BLaER1 (cell line): ENCODE data around the gene YY1AP1.
"Not testable (repeated sequence)": the region's sequence is repeated elsewhere in the genome, so short reads cannot be mapped to it uniquely, and the experiment has no call there.

Experiments used
- H3K27ac ChIP-seq: shearing (Covaris generic); formaldehyde crosslinking; 2 replicates; pipeline ENCODE4 v1.8.1; 2022
- H3K27me3 ChIP-seq: shearing (Covaris generic); formaldehyde crosslinking; 2 replicates; pipeline ENCODE4 v1.8.1; 2022
- H3K36me3 ChIP-seq: shearing (Covaris generic); formaldehyde crosslinking; 2 replicates; pipeline ENCODE4 v1.8.1; 2022
- H3K4me1 ChIP-seq: shearing (Covaris generic); formaldehyde crosslinking; 2 replicates; pipeline ENCODE4 v1.8.1; 2022
- H3K4me2 ChIP-seq: shearing (Covaris generic); formaldehyde crosslinking; 2 replicates; pipeline ENCODE4 v1.8.1; 2022
- H3K4me3 ChIP-seq: shearing (Covaris generic); formaldehyde crosslinking; 2 replicates; pipeline ENCODE4 v1.8.1; 2022
- H3K9ac ChIP-seq: shearing (Covaris generic); formaldehyde crosslinking; 2 replicates; pipeline ENCODE4 v1.8.1; 2022
- H3K9me3 ChIP-seq: shearing (Covaris generic); formaldehyde crosslinking; 2 replicates; pipeline ENCODE4 v1.8.1; 2022
- H4K20me1 ChIP-seq: shearing (Covaris generic); formaldehyde crosslinking; 2 replicates; pipeline ENCODE4 v1.8.1; 2022
- Cebpa-rat ChIP-seq: shearing (Covaris generic); IDR thresholded peaks from 2 replicates; pipeline ENCODE4 v1.8.1; 2022

Gene YY1AP1

GRCh38 chr1:155671750-155672149 lies 16.8 kb downstream of the YY1AP1 start:
- Histone ChIP-seq H3K9ac (no peak overlapping the region), H3K27me3 (no peaks in the 10 kb centered on the region), H3K4me1 (no peaks in the 10 kb centered on the region), H3K36me3 (peaks cover 99% of the 10 kb centered on the region), H3K9me3 (no peaks in the 10 kb centered on the region), H4K20me1 (peaks cover 31% of the 10 kb centered on the region), H3K27ac (no peak overlapping the region), H3K4me2 (no peak overlapping the region), H3K4me3 (no peak overlapping the region)
- no peak for TF ChIP-seq Cebpa-rat

GRCh38 chr1:155669233-155670162 lies 19.1 kb downstream of the YY1AP1 start:
- H3K4me3 ChIP-seq: no peak overlapping the region
- no peak overlapping the region for H3K27ac ChIP-seq
- no peak for TF ChIP-seq Cebpa-rat
- H3K9me3 ChIP-seq: no peaks in the 10 kb centered on the region
- H3K36me3 ChIP-seq: peaks cover 99% of the 10 kb centered on the region
- H3K4me1 ChIP-seq: no peaks in the 10 kb centered on the region
- H3K27me3 ChIP-seq: no peaks in the 10 kb centered on the region
- H3K9ac ChIP-seq: no peak overlapping the region
- H4K20me1 ChIP-seq: peaks cover 18% of the 10 kb centered on the region
- H3K4me2 ChIP-seq: no peak overlapping the region

DNA sequence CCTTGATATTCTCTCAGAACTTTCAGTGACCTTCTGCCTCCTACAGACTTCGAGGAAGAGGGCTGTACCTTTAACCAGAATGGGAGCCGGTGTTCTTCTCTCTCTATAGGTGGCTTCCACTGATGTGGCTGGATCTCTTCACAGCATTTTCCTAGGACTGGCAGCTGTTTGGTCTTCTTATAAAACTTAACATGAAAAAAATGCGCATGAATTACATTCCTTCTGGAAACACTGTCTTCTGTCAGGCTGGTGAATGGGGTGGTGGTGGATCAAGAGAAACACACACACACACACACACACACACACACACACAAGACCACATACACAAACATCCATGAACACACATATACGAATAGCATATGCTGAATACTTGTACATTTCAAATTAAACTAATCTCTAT lies 27.3 kb downstream of the YY1AP1 start:
- H3K36me3 ChIP-seq: peaks cover 91% of the 10 kb centered on the region
- H3K27ac ChIP-seq, H3K27me3 ChIP-seq, H3K9me3 ChIP-seq, H3K9ac ChIP-seq, H3K4me3 ChIP-seq: not testable (repeated sequence)
- peaks cover 39% of the 10 kb centered on the region for H4K20me1 ChIP-seq
- H3K4me1 ChIP-seq: peaks cover 22% of the 10 kb centered on the region
- peak overlapping the region; percentile 60 for H3K4me2 ChIP-seq

GRCh38 chr1:155657463-155657862 lies 31.1 kb downstream of the YY1AP1 start:
- H3K4me2 ChIP-seq: no peak overlapping the region
- H3K4me3 ChIP-seq: no peak overlapping the region
- H3K4me1 ChIP-seq: peaks cover 22% of the 10 kb centered on the region
- H3K9me3 ChIP-seq: no peaks in the 10 kb centered on the region
- no peak overlapping the region for H3K9ac ChIP-seq
- no peak overlapping the region for H3K27ac ChIP-seq
- peaks cover 36% of the 10 kb centered on the region for H4K20me1 ChIP-seq
- no peak for TF ChIP-seq Cebpa-rat
- peaks cover 53% of the 10 kb centered on the region for H3K36me3 ChIP-seq
- no peaks in the 10 kb centered on the region for H3K27me3 ChIP-seq

DNA sequence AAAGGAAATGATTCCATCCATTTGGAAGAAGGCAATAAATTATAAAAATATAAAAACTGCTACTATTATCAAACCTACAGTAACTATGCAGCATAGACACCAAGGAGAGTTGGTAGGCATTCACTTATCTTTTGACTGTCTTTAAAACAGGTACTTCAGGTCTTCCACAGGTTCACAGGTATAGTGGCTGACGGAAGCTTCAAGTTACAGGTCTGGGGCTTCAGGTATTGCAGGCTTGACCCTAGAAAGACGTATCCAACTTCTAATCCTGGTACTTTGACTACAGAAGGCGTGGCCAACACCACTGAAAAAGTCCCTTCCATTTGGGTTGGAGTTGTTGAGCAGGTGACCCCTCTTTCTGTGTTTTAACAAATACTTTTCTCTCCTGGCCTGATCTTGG lies 35.6 kb downstream of the YY1AP1 start:
- Histone ChIP-seq H3K4me2 (no peak overlapping the region), H3K4me1 (no peaks in the 10 kb centered on the region), H3K4me3 (no peak overlapping the region), H4K20me1 (no peaks in the 10 kb centered on the region), H3K9ac (no peak overlapping the region), H3K27me3 (no peaks in the 10 kb centered on the region), H3K36me3 (peaks cover 8% of the 10 kb centered on the region), H3K27ac (no peak overlapping the region), H3K9me3 (peaks cover 11% of the 10 kb centered on the region; the same call in 1 of the 2 replicates)
- TF ChIP-seq Cebpa-rat: no peak

DNA sequence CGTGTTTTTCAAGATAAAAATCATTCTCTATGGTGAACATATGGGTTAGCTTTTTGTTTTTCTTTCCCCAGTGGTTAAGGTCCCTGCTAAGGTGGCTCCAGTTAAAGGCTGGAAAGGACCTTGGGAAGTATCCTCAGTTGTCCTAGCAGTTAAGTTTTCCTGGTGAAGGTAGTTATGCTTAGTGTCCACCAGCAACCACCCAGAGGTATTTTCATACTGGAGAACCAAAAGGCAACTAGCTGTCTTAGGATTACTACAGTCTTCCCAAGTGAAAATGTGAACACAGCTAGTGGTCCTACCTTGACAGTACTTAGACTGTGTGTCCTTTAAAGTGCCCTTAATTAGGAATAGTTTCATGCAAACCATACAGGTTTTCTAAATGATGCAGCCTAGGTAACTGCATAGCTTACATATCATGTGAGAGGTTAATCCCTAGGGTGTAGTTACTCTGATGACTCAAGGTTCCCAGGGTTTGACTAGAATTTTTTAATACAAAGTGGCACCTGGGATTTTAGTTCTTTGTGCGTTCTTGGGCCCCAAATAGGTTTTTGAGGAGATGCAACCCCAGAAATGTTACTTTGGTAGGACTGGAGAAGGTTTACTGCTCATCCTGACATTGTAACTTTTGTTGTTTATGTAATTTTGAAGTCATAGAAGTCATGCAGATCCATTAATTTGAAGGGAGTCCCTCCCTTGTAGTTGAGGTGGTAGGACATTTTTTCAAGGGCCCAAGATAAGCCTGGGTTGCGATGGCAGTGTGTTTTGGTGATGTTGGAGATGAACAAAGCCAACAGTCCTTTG lies 36.5 kb downstream of the YY1AP1 start:
- no peaks in the 10 kb centered on the region for H3K4me1 ChIP-seq
- no peak overlapping the region for H3K27ac ChIP-seq
- H3K36me3 ChIP-seq: no peaks in the 10 kb centered on the region
- no peak for TF ChIP-seq Cebpa-rat
- H3K9ac ChIP-seq: no peak overlapping the region
- peaks cover 11% of the 10 kb centered on the region; the same call in 1 of the 2 replicates for H3K9me3 ChIP-seq
- no peak overlapping the region for H3K4me3 ChIP-seq
- no peaks in the 10 kb centered on the region for H4K20me1 ChIP-seq
- no peaks in the 10 kb centered on the region for H3K27me3 ChIP-seq
- H3K4me2 ChIP-seq: no peak overlapping the region

- peaks cover 11% of the 10 kb centered on the region; the same call in 1 of the 2 replicates for H3K9me3 ChIP-seq
- H3K4me1 ChIP-seq: peaks cover 13% of the 10 kb centered on the region
- no peaks in the 10 kb centered on the region for H4K20me1 ChIP-seq
- no peak overlapping the region for H3K9ac ChIP-seq
- H3K27ac ChIP-seq: no peak overlapping the region
- H3K4me3 ChIP-seq: no peak overlapping the region
- no peak overlapping the region for H3K4me2 ChIP-seq
- no peak for TF ChIP-seq Cebpa-rat
- no peaks in the 10 kb centered on the region for H3K36me3 ChIP-seq
- no peaks in the 10 kb centered on the region for H3K27me3 ChIP-seq
Measured at GRCh38 chr1:155650231-155650757, 38.3 kb downstream of the YY1AP1 start.

DNA sequence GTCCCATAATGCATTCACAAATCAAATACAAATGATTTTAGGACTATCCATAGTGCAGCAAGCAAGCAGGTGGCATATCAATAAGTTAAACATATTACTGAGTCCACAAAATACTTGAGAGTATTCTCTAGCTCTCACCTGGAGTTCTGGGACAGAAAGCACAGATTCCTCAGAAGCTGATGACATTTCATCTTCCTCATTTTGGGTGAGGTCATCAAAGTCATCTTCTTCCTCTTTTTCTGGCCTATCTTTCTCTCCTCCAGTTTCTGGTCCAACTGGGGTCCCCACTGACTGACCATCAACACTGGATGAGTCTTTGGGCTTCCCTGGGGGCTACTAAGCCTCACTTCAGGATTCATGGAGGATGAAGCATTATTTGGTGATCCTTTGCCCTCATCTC lies 38.9 kb downstream of the YY1AP1 start:
- Histone ChIP-seq H3K4me1 (peaks cover 13% of the 10 kb centered on the region), H3K4me2 (no peak overlapping the region), H3K36me3 (no peaks in the 10 kb centered on the region), H3K9me3 (peaks cover 11% of the 10 kb centered on the region; the same call in 1 of the 2 replicates), H3K9ac (no peak overlapping the region), H3K27me3 (no peaks in the 10 kb centered on the region), H4K20me1 (no peaks in the 10 kb centered on the region), H3K27ac (no peak overlapping the region), H3K4me3 (no peak overlapping the region)
- TF ChIP-seq Cebpa-rat: no peak

- Histone ChIP-seq H3K27me3 (no peaks in the 10 kb centered on the region), H3K4me2 (no peak overlapping the region), H3K27ac (no peak overlapping the region), H3K9ac (no peak overlapping the region), H3K36me3 (no peaks in the 10 kb centered on the region), H3K4me1 (peaks cover 13% of the 10 kb centered on the region), H4K20me1 (no peaks in the 10 kb centered on the region), H3K9me3 (peaks cover 22% of the 10 kb centered on the region), H3K4me3 (no peak overlapping the region)
- no peak for TF ChIP-seq Cebpa-rat
Measured at GRCh38 chr1:155648207-155649147, 40.1 kb downstream of the YY1AP1 start.
